Colonic mucosa (tissue), 4 donors: Measurements from ENCODE around the gene SHISA5. TPM values are rescaled to one million over a fixed set of nuclear protein-coding genes. Genes with fewer than 3 reads are reported as not detected.

Source experiments
- DNase-seq: peaks from one replicate; pipeline ENCODE4 v3.0.0-alpha.2; 2020
- H3K27ac ChIP-seq: fragments of 200-600 bp; one replicate; pipeline ENCODE4 v1.8.0; 2021
- H3K27me3 ChIP-seq: fragments of 200-600 bp; one replicate; pipeline ENCODE4 v1.8.0; 2021
- H3K36me3 ChIP-seq: fragments of 200-600 bp; one replicate; pipeline ENCODE4 v1.8.0; 2021
- H3K4me1 ChIP-seq: fragments of 200-600 bp; one replicate; pipeline ENCODE4 v1.8.0; 2021; ENCODE audit warnings: mild to moderate bottlenecking
- H3K4me3 ChIP-seq: fragments of 200-600 bp; one replicate; pipeline ENCODE4 v1.8.0; 2021
- H3K9ac ChIP-seq, 2 donors: one replicate each; pipeline ENCODE4 v1.7.0; 2013; ENCODE audit warnings: control low read depth in 2 of 2, low read depth in 2 of 2, low read length in 2 of 2
- H3K9me3 ChIP-seq: fragments of 200-600 bp; one replicate; pipeline ENCODE4 v1.8.0; 2021
- CTCF ChIP-seq: fragments of 200-600 bp; IDR thresholded peaks from one replicate; pipeline ENCODE4 v1.8.0; 2022; ENCODE audit warnings: antibody characterized with exemption, mild to moderate bottlenecking
- intact Hi-C: fragments of 100-400 bp; cut with DNase I; formaldehyde crosslinking; loops from one replicate; pipeline ENCODE4 v1.14.1; 2022
- total RNA-seq, 2 donors: library from RNA; stranded (reverse); fragmentation: NEBNext Ultra II Directional in 1 of 2; extraction: Animal tissue kit (Norgen Biotek cat#: 25700) in 1 of 2; gene quantifications; one replicate each; pipeline ENCODE4 v1.2.1, GENCODE V29; 2021
- donor health status: healthy.
- donor health status: DM: no; HTN: no; CAD: no.
- donor health status: DM: no; HTN: no; CAD: no.

The SHISA5 gene
- total RNA-seq, 2 donors from 2014 or later = 115 to 123 TPM

GRCh38 chr3:48528754-48529153, 24.8 kb upstream of the SHISA5 start:
- H3K27ac ChIP-seq = no peak overlapping the region
- H3K4me1 ChIP-seq = no peaks in the 10 kb centered on the region
- TF ChIP-seq CTCF = no peak
- intact Hi-C loops = no loop called here
- no peak overlapping the region for H3K9ac ChIP-seq
- no peaks in the 10 kb centered on the region for H3K36me3 ChIP-seq
- no peak overlapping the region for H3K4me3 ChIP-seq
- no peak for DNase-seq
- H3K9me3 ChIP-seq = no peaks in the 10 kb centered on the region
- H3K27me3 ChIP-seq = no peaks in the 10 kb centered on the region

GRCh38 chr3:48528048-48528447, 24.1 kb upstream of the SHISA5 start:
- no peak overlapping the region for H3K4me3 ChIP-seq
- H3K9me3 ChIP-seq = no peaks in the 10 kb centered on the region
- TF ChIP-seq CTCF = no peak
- H3K9ac ChIP-seq = no peak overlapping the region
- no peaks in the 10 kb centered on the region for H3K27me3 ChIP-seq
- no peak overlapping the region for H3K27ac ChIP-seq
- intact Hi-C loops = no loop called here
- no peaks in the 10 kb centered on the region for H3K36me3 ChIP-seq
- DNase-seq = no peak
- no peaks in the 10 kb centered on the region for H3K4me1 ChIP-seq

GRCh38 chr3:48524970-48525369, 21.0 kb upstream of the SHISA5 start:
- Histone ChIP-seq H3K27ac (no peak overlapping the region), H3K27me3 (no peaks in the 10 kb centered on the region), H3K4me1 (no peaks in the 10 kb centered on the region), H3K9me3 (no peaks in the 10 kb centered on the region), H3K36me3 (no peaks in the 10 kb centered on the region), H3K9ac (no peak overlapping the region), H3K4me3 (no peak overlapping the region)
- intact Hi-C loops = no loop called here
- no peak for DNase-seq
- no peak for TF ChIP-seq CTCF

- Histone ChIP-seq H3K36me3 (no peaks in the 10 kb centered on the region), H3K4me3 (no peak overlapping the region), H3K27ac (no peak overlapping the region), H3K9me3 (no peaks in the 10 kb centered on the region), H3K27me3 (no peaks in the 10 kb centered on the region), H3K4me1 (no peaks in the 10 kb centered on the region), H3K9ac (no peak overlapping the region)
- peak; percentile 31 for DNase-seq
- TF ChIP-seq CTCF = no peak
- intact Hi-C loops = no loop called here
These were observed 17.7 kb upstream of the SHISA5 start for GRCh38 chr3:48521635-48522034.

- no peak for DNase-seq
- H3K36me3 ChIP-seq = no peaks in the 10 kb centered on the region
- no peaks in the 10 kb centered on the region for H3K27me3 ChIP-seq
- no peak overlapping the region for H3K27ac ChIP-seq
- H3K4me3 ChIP-seq = no peak overlapping the region
- H3K9me3 ChIP-seq = no peaks in the 10 kb centered on the region
- TF ChIP-seq CTCF = no peak
- no peaks in the 10 kb centered on the region for H3K4me1 ChIP-seq
- intact Hi-C loops = no loop called here
- no peak overlapping the region for H3K9ac ChIP-seq
These were observed 15.3 kb upstream of the SHISA5 start for GRCh38 chr3:48519277-48519643.
